ENCODE measurements around the gene EIF1. TPM values are rescaled to one million over a fixed set of nuclear protein-coding genes. Genes with fewer than 3 reads are reported as not detected.

EIF1 gene
- total RNA-seq, 1 donor from 2014 or later, result 1,088 TPM

- TF ChIP-seq, protein P1, sequence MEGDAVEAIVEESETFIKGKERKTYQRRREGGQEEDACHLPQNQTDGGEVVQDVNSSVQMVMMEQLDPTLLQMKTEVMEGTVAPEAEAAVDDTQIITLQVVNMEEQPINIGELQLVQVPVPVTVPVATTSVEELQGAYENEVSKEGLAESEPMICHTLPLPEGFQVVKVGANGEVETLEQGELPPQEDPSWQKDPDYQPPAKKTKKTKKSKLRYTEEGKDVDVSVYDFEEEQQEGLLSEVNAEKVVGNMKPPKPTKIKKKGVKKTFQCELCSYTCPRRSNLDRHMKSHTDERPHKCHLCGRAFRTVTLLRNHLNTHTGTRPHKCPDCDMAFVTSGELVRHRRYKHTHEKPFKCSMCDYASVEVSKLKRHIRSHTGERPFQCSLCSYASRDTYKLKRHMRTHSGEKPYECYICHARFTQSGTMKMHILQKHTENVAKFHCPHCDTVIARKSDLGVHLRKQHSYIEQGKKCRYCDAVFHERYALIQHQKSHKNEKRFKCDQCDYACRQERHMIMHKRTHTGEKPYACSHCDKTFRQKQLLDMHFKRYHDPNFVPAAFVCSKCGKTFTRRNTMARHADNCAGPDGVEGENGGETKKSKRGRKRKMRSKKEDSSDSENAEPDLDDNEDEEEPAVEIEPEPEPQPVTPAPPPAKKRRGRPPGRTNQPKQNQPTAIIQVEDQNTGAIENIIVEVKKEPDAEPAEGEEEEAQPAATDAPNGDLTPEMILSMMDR (IDR thresholded peaks at IDR 0.05; ENCODE audit: partially characterized antibody, unreplicated experiment), result no peak
- peaks cover 5% of the 10 kb centered on the region for H3K4me1 Mint-ChIP-seq (ENCODE audit: low read depth, unreplicated experiment)
- peaks cover 9% of the 10 kb centered on the region for H3K27me3 Mint-ChIP-seq (ENCODE audit: unreplicated experiment)
- no peaks in the 10 kb centered on the region for H3K36me3 Mint-ChIP-seq (ENCODE audit: unreplicated experiment)
- no peak overlapping the region for H3K27ac Mint-ChIP-seq (ENCODE audit: unreplicated experiment)
- H3K9me3 Mint-ChIP-seq (ENCODE audit: unreplicated experiment), result peaks cover 6% of the 10 kb centered on the region
- no peak overlapping the region for H3K4me3 Mint-ChIP-seq (ENCODE audit: unreplicated experiment)
- peak; percentile 42 for DNase-seq
These were observed 21.9 kb downstream of the EIF1 start for GRCh38 chr17:41710472-41711090.

DNA sequence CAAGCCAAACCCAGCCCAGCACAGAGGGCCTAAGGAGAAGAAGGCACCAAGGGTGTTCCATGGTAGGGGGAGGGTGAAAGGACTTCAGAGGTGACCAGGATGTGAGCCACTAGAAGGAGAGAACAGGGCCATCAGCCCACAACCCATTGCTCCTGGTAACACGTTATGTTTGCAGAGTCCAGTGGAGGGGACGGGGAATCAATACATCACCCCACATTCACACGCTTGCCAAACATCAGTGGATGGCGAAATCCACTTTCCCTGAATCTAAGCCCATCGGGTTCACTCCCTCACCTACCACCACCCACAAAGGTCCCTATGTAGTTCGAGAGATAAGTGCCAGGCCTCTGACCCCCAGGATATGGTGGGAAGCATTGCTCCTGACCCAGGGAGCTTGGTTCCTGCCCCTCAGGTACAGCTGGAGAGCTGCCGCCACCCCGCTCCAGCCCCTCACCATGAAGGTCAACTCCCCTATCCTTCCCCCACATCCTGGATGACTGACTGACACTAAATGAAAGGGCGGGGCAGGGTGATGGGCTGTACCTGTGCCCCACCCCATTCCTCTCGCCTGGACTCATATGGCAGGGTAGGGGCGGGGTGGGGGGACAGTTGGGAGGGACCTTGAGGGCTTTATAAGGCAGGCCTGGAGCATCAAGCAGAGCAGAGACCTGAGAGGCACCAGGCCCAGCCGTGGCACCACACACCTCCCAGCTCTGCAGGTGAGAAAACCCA is 23.1 kb downstream of the EIF1 start, which contains the start of gene GAST:
TSS of gene GAST (plus strand) at position 663 of the 732 bp plus-strand sequence. CDS start 3,106 bp downstream, outside the sequence.
- Mint-ChIP-seq H3K27me3 (ENCODE audit: unreplicated experiment) (peaks cover 8% of the 10 kb centered on the region), H3K4me3 (ENCODE audit: unreplicated experiment) (no peak within 1 kb of the TSS), H3K9me3 (ENCODE audit: unreplicated experiment) (peaks cover 6% of the 10 kb centered on the region), H3K36me3 (ENCODE audit: unreplicated experiment) (no peaks in the 10 kb centered on the region), H3K27ac (ENCODE audit: unreplicated experiment) (no peak within 1 kb of the TSS), H3K4me1 (ENCODE audit: low read depth, unreplicated experiment) (peaks cover 4% of the 10 kb centered on the region)
- no peak for DNase-seq
- TF ChIP-seq, protein P1 (IDR thresholded peaks at IDR 0.05; ENCODE audit: partially characterized antibody, unreplicated experiment), result no peak

- no peak for DNase-seq
- no peak overlapping the region for H3K4me3 Mint-ChIP-seq (ENCODE audit: unreplicated experiment)
- H3K9me3 Mint-ChIP-seq (ENCODE audit: unreplicated experiment), result peaks cover 2% of the 10 kb centered on the region
- peaks cover 4% of the 10 kb centered on the region for H3K27me3 Mint-ChIP-seq (ENCODE audit: unreplicated experiment)
- H3K36me3 Mint-ChIP-seq (ENCODE audit: unreplicated experiment), result no peaks in the 10 kb centered on the region
- H3K4me1 Mint-ChIP-seq (ENCODE audit: low read depth, unreplicated experiment), result no peaks in the 10 kb centered on the region
- no peak overlapping the region for H3K27ac Mint-ChIP-seq (ENCODE audit: unreplicated experiment)
- TF ChIP-seq, protein P1 (IDR thresholded peaks at IDR 0.05; ENCODE audit: partially characterized antibody, unreplicated experiment), result no peak
These were observed 29.0 kb downstream of the EIF1 start for GRCh38 chr17:41717408-41718286.

GRCh38 chr17:41718287-41718645 is 29.6 kb downstream of the EIF1 start:
- H3K27me3 Mint-ChIP-seq (ENCODE audit: unreplicated experiment), result peaks cover 4% of the 10 kb centered on the region
- H3K9me3 Mint-ChIP-seq (ENCODE audit: unreplicated experiment), result peaks cover 2% of the 10 kb centered on the region
- no peak for DNase-seq
- no peak overlapping the region for H3K27ac Mint-ChIP-seq (ENCODE audit: unreplicated experiment)
- H3K36me3 Mint-ChIP-seq (ENCODE audit: unreplicated experiment), result no peaks in the 10 kb centered on the region
- H3K4me3 Mint-ChIP-seq (ENCODE audit: unreplicated experiment), result no peak overlapping the region
- no peaks in the 10 kb centered on the region for H3K4me1 Mint-ChIP-seq (ENCODE audit: low read depth, unreplicated experiment)
- TF ChIP-seq, protein P1 (IDR thresholded peaks at IDR 0.05; ENCODE audit: partially characterized antibody, unreplicated experiment), result no peak

All from glutamatergic neuron (in vitro differentiated cells).